ENCODE data around the gene MED8. TPM values are rescaled to one million over a fixed set of nuclear protein-coding genes. Genes with fewer than 3 reads are reported as not detected.

Gene MED8
- total and polyA plus RNA-seq, 9 of the 15 experiments (the other 6 are each of a cell fraction or from before 2014, with no cell fraction given): 23.0 to 120 (median 56.4) TPM

DNA sequence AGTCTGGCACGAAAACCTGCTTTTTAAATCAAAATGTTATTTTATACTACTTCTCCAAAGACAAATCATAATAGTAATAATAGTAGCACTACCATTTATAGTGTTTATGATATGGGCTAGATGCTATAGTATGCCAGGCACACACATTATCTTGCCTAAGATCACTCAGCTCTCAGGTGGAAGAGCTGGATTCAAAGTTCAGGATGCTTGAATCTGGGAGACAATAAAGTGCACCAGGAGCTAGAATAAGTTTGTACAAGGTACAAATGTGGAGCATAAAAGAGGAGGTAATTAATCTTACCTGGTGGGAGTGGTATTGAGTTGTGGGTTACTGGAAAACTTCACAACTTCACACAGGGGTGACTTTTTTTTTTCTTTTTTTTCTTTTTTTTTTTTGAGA, 11.8 kb downstream of the MED8 start:
- Histone ChIP-seq H3K4me2 (ENCODE audit: insufficient read depth, low read length) (no peak overlapping the region), H3K9ac (ENCODE audit: insufficient read depth in 1 of 2, low read depth in 2 of 2, low read length in 2 of 2) (no peak overlapping the region), H2AFZ (ENCODE audit: low read depth, low read length) (no peak overlapping the region), H3K27ac (ENCODE audit: extremely low read depth, low read depth, low read length) (no peak overlapping the region), H3K9me3 (replicated peaks; ENCODE audit: control insufficient read depth, insufficient read depth, low read depth, low read length) (no peaks in the 10 kb centered on the region), H4K20me1 (replicated peaks; ENCODE audit: control insufficient read depth, insufficient read depth, low read length) (0 out of 2 replicates have a peak, but pooled peaks cover 8% of the 10 kb centered on the region), H3K79me2 (ENCODE audit: control insufficient read depth, insufficient read depth, low read length) (no peaks in the 10 kb centered on the region), H3K27me3 (ENCODE audit: control insufficient read depth in 2 of 2, insufficient read depth in 2 of 2, low read length in 2 of 2) (no peaks in the 10 kb centered on the region), H3K4me3 (no peak overlapping the region), H3K9me1 (ENCODE audit: control insufficient read depth, insufficient read depth, low read length) (peaks cover 1% of the 10 kb centered on the region), H3K4me1 (replicated peaks in 1 of 2; ENCODE audit: control insufficient read depth in 2 of 2, insufficient read depth in 2 of 2, low read length in 2 of 2) (peaks cover 0 to 9% of the 10 kb centered on the region in 2 experiments; a peak in 2 of 5 replicates), H3K36me3 (ENCODE audit: control insufficient read depth, insufficient read depth, low read length) (peaks cover 12% of the 10 kb centered on the region; the same call in 1 of the 3 replicates)
- FAIRE-seq (no peak), DNase-seq (ENCODE audit: extremely low read depth in 1 of 4, low spot score in 3 of 4) (no peak), ATAC-seq (no peak)
- no TSS peak for BruUV-seq (replicated peaks)
- CTCF ChIA-PET (ENCODE audit: low intra/inter-chr PET ratio): no interaction called here
- POLR2A ChIA-PET: interaction anchor here (0.6 to 7.2 kb wide), 8 partner anchors 10 to 64 kb away, joined by 3 to 72 read pairs (median 3); partner anchors contain the start of genes CDC20, ELOVL1, MED8 and SZT2
- 21% methylated on average over 1 of the region's 1 CpG for WGBS (ENCODE audit: insufficient coverage, low coverage, missing lambda C conversion rate)
- intact Hi-C loops (cut with micrococcal nuclease) (no loop called here), in situ Hi-C loops (cut with MboI) (no loop called here)
- TF ChIP-seq, protein P1, sequence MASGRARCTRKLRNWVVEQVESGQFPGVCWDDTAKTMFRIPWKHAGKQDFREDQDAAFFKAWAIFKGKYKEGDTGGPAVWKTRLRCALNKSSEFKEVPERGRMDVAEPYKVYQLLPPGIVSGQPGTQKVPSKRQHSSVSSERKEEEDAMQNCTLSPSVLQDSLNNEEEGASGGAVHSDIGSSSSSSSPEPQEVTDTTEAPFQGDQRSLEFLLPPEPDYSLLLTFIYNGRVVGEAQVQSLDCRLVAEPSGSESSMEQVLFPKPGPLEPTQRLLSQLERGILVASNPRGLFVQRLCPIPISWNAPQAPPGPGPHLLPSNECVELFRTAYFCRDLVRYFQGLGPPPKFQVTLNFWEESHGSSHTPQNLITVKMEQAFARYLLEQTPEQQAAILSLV (tag; IDR thresholded peaks at IDR 0.05): no peak
- TF ChIP-seq, protein P2, sequence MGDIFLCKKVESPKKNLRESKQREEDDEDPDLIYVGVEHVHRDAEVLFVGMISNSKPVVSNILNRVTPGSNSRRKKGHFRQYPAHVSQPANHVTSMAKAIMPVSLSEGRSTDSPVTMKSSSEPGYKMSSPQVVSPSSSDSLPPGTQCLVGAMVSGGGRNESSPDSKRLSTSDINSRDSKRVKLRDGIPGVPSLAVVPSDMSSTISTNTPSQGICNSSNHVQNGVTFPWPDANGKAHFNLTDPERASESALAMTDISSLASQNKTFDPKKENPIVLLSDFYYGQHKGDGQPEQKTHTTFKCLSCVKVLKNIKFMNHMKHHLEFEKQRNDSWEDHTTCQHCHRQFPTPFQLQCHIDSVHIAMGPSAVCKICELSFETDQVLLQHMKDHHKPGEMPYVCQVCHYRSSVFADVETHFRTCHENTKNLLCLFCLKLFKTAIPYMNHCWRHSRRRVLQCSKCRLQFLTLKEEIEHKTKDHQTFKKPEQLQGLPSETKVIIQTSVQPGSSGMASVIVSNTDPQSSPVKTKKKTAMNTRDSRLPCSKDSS (IDR thresholded peaks at IDR 0.05; ENCODE audit: low read depth, partially characterized antibody): no peak
- TF ChIP-seq L3MBTL2 (IDR thresholded peaks at IDR 0.05) (no peak), NRF1 (conservative IDR thresholded peaks at IDR 0.05 in 1 of 2, IDR thresholded peaks at IDR 0.05 in 1 of 2) (no peak), GTF2F1 (IDR thresholded peaks at IDR 0.05; ENCODE audit: low read depth, low read length) (no peak), TRIM28 (IDR thresholded peaks at IDR 0.05) (no peak), PTTG1 (tag; IDR thresholded peaks at IDR 0.05; ENCODE audit: low read depth) (no peak), ZFP30 (CRISPR knock-in tag; IDR thresholded peaks at IDR 0.05; ENCODE audit: borderline replicate concordance) (no peak), ZNF224 (CRISPR knock-in tag; IDR thresholded peaks at IDR 0.05) (no peak), CXXC5 (CRISPR knock-in tag; IDR thresholded peaks at IDR 0.05) (no peak), ZNF551 (CRISPR knock-in tag; IDR thresholded peaks at IDR 0.05) (no peak), NR2C1 (IDR thresholded peaks at IDR 0.05) (no peak), NR2C1 (tag; IDR thresholded peaks at IDR 0.05) (no peak), SMAD3 (CRISPR knock-in tag; conservative IDR thresholded peaks at IDR 0.05) (no peak)
- TF ChIP-seq, protein P3, sequence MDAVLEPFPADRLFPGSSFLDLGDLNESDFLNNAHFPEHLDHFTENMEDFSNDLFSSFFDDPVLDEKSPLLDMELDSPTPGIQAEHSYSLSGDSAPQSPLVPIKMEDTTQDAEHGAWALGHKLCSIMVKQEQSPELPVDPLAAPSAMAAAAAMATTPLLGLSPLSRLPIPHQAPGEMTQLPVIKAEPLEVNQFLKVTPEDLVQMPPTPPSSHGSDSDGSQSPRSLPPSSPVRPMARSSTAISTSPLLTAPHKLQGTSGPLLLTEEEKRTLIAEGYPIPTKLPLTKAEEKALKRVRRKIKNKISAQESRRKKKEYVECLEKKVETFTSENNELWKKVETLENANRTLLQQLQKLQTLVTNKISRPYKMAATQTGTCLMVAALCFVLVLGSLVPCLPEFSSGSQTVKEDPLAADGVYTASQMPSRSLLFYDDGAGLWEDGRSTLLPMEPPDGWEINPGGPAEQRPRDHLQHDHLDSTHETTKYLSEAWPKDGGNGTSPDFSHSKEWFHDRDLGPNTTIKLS (IDR thresholded peaks at IDR 0.05; ENCODE audit: borderline replicate concordance, low read depth): no peak
- TF ChIP-seq, protein P4, sequence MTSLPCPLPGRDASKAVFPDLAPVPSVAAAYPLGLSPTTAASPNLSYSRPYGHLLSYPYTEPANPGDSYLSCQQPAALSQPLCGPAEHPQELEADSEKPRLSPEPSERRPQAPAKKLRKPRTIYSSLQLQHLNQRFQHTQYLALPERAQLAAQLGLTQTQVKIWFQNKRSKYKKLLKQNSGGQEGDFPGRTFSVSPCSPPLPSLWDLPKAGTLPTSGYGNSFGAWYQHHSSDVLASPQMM (CRISPR knock-in tag; IDR thresholded peaks at IDR 0.05): no peak
- TF ChIP-seq, protein P5, sequence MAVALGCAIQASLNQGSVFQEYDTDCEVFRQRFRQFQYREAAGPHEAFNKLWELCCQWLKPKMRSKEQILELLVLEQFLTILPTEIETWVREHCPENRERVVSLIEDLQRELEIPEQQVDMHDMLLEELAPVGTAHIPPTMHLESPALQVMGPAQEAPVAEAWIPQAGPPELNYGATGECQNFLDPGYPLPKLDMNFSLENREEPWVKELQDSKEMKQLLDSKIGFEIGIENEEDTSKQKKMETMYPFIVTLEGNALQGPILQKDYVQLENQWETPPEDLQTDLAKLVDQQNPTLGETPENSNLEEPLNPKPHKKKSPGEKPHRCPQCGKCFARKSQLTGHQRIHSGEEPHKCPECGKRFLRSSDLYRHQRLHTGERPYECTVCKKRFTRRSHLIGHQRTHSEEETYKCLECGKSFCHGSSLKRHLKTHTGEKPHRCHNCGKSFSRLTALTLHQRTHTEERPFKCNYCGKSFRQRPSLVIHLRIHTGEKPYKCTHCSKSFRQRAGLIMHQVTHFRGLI (CRISPR knock-in tag; IDR thresholded peaks at IDR 0.05): no peak
